Measurements from ENCODE around the gene ODC1. TPM values are rescaled to one million over a fixed set of nuclear protein-coding genes. Genes with fewer than 3 reads are reported as not detected.
"Not testable (repeated sequence)": the region's sequence is repeated elsewhere in the genome, so short reads cannot be mapped to it uniquely, and the experiment has no call there.

ODC1 gene
- total RNA-seq, 1 donor from 2014 or later = 88.0 TPM

GRCh38 chr2:10489842-10490555 lies 41.9 kb upstream of the ODC1 start:
- H3K4me1 Mint-ChIP-seq (ENCODE audit: low read depth, unreplicated experiment) = no peaks in the 10 kb centered on the region
- no peaks in the 10 kb centered on the region for H3K27me3 Mint-ChIP-seq (ENCODE audit: unreplicated experiment)
- H3K27ac Mint-ChIP-seq (ENCODE audit: unreplicated experiment) = no peak overlapping the region
- no peak for DNase-seq
- H3K36me3 Mint-ChIP-seq (ENCODE audit: unreplicated experiment) = peaks cover 7% of the 10 kb centered on the region
- H3K4me3 Mint-ChIP-seq (ENCODE audit: unreplicated experiment) = no peak overlapping the region
- no peak for TF ChIP-seq CTCF (IDR thresholded peaks at IDR 0.05; ENCODE audit: partially characterized antibody, unreplicated experiment)
- H3K9me3 Mint-ChIP-seq (ENCODE audit: unreplicated experiment) = peaks cover 1% of the 10 kb centered on the region

GRCh38 chr2:10488142-10488541 lies 40.0 kb upstream of the ODC1 start:
- not testable (repeated sequence) for H3K27ac Mint-ChIP-seq (ENCODE audit: unreplicated experiment); DNase-seq; H3K4me1 Mint-ChIP-seq (ENCODE audit: low read depth, unreplicated experiment); H3K27me3 Mint-ChIP-seq (ENCODE audit: unreplicated experiment); H3K4me3 Mint-ChIP-seq (ENCODE audit: unreplicated experiment); H3K9me3 Mint-ChIP-seq (ENCODE audit: unreplicated experiment); H3K36me3 Mint-ChIP-seq (ENCODE audit: unreplicated experiment)

GRCh38 chr2:10487741-10488104 lies 39.6 kb upstream of the ODC1 start:
- not testable (repeated sequence) for H3K4me3 Mint-ChIP-seq (ENCODE audit: unreplicated experiment); DNase-seq; H3K9me3 Mint-ChIP-seq (ENCODE audit: unreplicated experiment); H3K4me1 Mint-ChIP-seq (ENCODE audit: low read depth, unreplicated experiment); H3K27ac Mint-ChIP-seq (ENCODE audit: unreplicated experiment); H3K27me3 Mint-ChIP-seq (ENCODE audit: unreplicated experiment); H3K36me3 Mint-ChIP-seq (ENCODE audit: unreplicated experiment)

GRCh38 chr2:10487081-10487740 lies 39.1 kb upstream of the ODC1 start:
- no peaks in the 10 kb centered on the region for H3K27me3 Mint-ChIP-seq (ENCODE audit: unreplicated experiment)
- H3K9me3 Mint-ChIP-seq (ENCODE audit: unreplicated experiment) = peaks cover 1% of the 10 kb centered on the region
- no peak for TF ChIP-seq CTCF (IDR thresholded peaks at IDR 0.05; ENCODE audit: partially characterized antibody, unreplicated experiment)
- no peak for DNase-seq
- H3K4me3 Mint-ChIP-seq (ENCODE audit: unreplicated experiment) = no peak overlapping the region
- H3K4me1 Mint-ChIP-seq (ENCODE audit: low read depth, unreplicated experiment) = no peaks in the 10 kb centered on the region
- peaks cover 7% of the 10 kb centered on the region for H3K36me3 Mint-ChIP-seq (ENCODE audit: unreplicated experiment)
- no peak overlapping the region for H3K27ac Mint-ChIP-seq (ENCODE audit: unreplicated experiment)

GRCh38 chr2:10486601-10487079 lies 38.5 kb upstream of the ODC1 start:
- Mint-ChIP-seq H3K9me3 (ENCODE audit: unreplicated experiment) (peaks cover 1% of the 10 kb centered on the region), H3K36me3 (ENCODE audit: unreplicated experiment) (peaks cover 7% of the 10 kb centered on the region), H3K4me1 (ENCODE audit: low read depth, unreplicated experiment) (no peaks in the 10 kb centered on the region), H3K27me3 (ENCODE audit: unreplicated experiment) (no peaks in the 10 kb centered on the region), H3K27ac (ENCODE audit: unreplicated experiment) (no peak overlapping the region), H3K4me3 (ENCODE audit: unreplicated experiment) (no peak overlapping the region)
- no peak for TF ChIP-seq CTCF (IDR thresholded peaks at IDR 0.05; ENCODE audit: partially characterized antibody, unreplicated experiment)
- no peak for DNase-seq

- Mint-ChIP-seq H3K27me3 (ENCODE audit: unreplicated experiment) (no peaks in the 10 kb centered on the region), H3K4me3 (ENCODE audit: unreplicated experiment) (no peak overlapping the region), H3K4me1 (ENCODE audit: low read depth, unreplicated experiment) (no peaks in the 10 kb centered on the region), H3K36me3 (ENCODE audit: unreplicated experiment) (peaks cover 4% of the 10 kb centered on the region), H3K27ac (ENCODE audit: unreplicated experiment) (no peak overlapping the region), H3K9me3 (ENCODE audit: unreplicated experiment) (peaks cover under 1% of the 10 kb centered on the region)
- DNase-seq = no peak
- TF ChIP-seq CTCF (IDR thresholded peaks at IDR 0.05; ENCODE audit: partially characterized antibody, unreplicated experiment) = no peak
Measured at GRCh38 chr2:10486091-10486490, 38.0 kb upstream of the ODC1 start.

Measured in glutamatergic neuron (in vitro differentiated cells).